ENCODE data around the gene MAP3K6. TPM values are rescaled to one million over a fixed set of nuclear protein-coding genes. Genes with fewer than 3 reads are reported as not detected.
A peak's percentile ranks its signal among the peaks of the same experiment; 100 is the strongest.

Gene MAP3K6
- total RNA-seq, result 100 to 1,000 TPM in 2 of 4 donors, 10 to 100 TPM in 2; 85.0 to 140 (median 100) TPM

GRCh38 chr1:27366411-27367159 is at the start of gene MAP3K6:
Gene MAP3K6 (minus strand): TSS chr1:27366961. CDS start chr1:27366597, 364 bp downstream.
- intact Hi-C loops (cut with DNase I; ENCODE audit: low total_unique reads), result no loop called here

DNA sequence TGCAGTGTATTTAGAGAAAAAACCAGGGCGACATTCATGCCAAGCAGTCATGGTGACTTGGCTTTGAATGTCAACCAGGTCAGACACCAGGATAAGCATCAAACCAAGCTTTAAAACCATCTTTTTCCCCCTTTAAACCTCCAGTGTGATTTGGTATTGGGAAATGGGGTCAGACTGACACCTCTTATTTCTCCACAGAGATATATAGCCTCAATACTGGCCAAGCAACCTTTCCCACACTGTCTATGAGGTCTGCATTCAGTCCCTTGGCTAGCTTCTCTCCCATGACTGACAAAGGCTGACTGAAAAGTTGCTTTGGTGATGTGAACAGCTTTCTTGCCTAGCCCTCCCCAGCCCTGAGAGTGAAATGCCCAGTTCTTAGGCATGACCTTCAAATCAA is 47.3 kb upstream of the MAP3K6 start:
- 77 to 79% methylated on average over 1 of the region's 1 CpG for WGBS, 2 donors
- no peak overlapping the region for H3K4me3 ChIP-seq (ENCODE audit: low read depth, poor library complexity, severe bottlenecking)
- intact Hi-C loops (cut with DNase I; ENCODE audit: low total_unique reads), result no loop called here
- no peak for DNase-seq (ENCODE audit: low spot score in 2 of 2)
- no peak for TF ChIP-seq POLR2A (IDR thresholded peaks at IDR 0.05)
- TF ChIP-seq CTCF (IDR thresholded peaks at IDR 0.05), result no peak

More at GRCh38 chr1:27366411-27367159, at the start of gene MAP3K6:
- DNase-seq (ENCODE audit: low spot score in 2 of 2), result peak; percentile 93 to 98
- peak within 1 kb of the TSS; percentile 62 for H3K4me3 ChIP-seq (ENCODE audit: low read depth, poor library complexity, severe bottlenecking)
- WGBS, 2 donors, result 0% methylated on average over 29 of the region's 67 CpGs
- TF ChIP-seq CTCF (IDR thresholded peaks at IDR 0.05) (no peak), POLR2A (IDR thresholded peaks at IDR 0.05) (no peak)

DNA sequence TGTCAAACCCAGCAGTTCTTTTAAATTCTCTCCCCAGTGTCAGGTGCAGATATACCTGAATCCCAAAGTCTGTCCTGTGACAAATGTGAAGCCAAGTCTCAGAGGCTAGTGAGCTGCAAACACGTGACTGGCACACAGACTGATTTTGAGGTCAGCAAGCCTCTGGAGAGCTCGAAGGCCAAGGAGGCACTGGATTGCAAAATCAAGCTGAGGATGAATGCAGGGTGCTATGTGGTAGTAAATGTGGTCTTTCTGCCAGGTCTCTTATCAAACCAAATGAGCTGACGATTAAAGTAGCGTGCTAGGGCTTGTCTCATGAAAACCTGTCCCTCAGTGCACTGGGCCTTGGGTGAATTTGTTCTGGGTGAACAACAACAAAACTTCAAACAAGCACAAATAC is 46.2 kb upstream of the MAP3K6 start:
- intact Hi-C loops (cut with DNase I; ENCODE audit: low total_unique reads), result no loop called here
- WGBS, 2 donors, result 44 to 57% methylated on average over 4 of the region's 4 CpGs
- H3K4me3 ChIP-seq (ENCODE audit: low read depth, poor library complexity, severe bottlenecking), result no peak overlapping the region
- DNase-seq (ENCODE audit: low spot score in 2 of 2), result no peak
- no peak for TF ChIP-seq CTCF (IDR thresholded peaks at IDR 0.05)
- TF ChIP-seq POLR2A (IDR thresholded peaks at IDR 0.05), result no peak

GRCh38 chr1:27412502-27412901 is 45.7 kb upstream of the MAP3K6 start:
- H3K4me3 ChIP-seq (ENCODE audit: low read depth, poor library complexity, severe bottlenecking), result no peak overlapping the region
- intact Hi-C loops (cut with DNase I; ENCODE audit: low total_unique reads), result no loop called here
- 74 to 86% methylated on average over 4 of the region's 4 CpGs for WGBS, 2 donors
- DNase-seq (ENCODE audit: low spot score in 2 of 2), result no peak
- TF ChIP-seq POLR2A (IDR thresholded peaks at IDR 0.05) (no peak), CTCF (IDR thresholded peaks at IDR 0.05) (no peak)

GRCh38 chr1:27410709-27411108 is 43.9 kb upstream of the MAP3K6 start:
- no peak for TF ChIP-seq CTCF (IDR thresholded peaks at IDR 0.05)
- TF ChIP-seq POLR2A (IDR thresholded peaks at IDR 0.05), result no peak
- intact Hi-C loops (cut with DNase I; ENCODE audit: low total_unique reads), result no loop called here
- 76 to 85% methylated on average over 2 of the region's 2 CpGs for WGBS, 2 donors
- no peak overlapping the region for H3K4me3 ChIP-seq (ENCODE audit: low read depth, poor library complexity, severe bottlenecking)
- no peak for DNase-seq (ENCODE audit: low spot score in 2 of 2)

Measured in lower leg skin (tissue), 4 donors.